ENCODE measurements around the gene MXD1. TPM values are rescaled to one million over a fixed set of nuclear protein-coding genes. Genes with fewer than 3 reads are reported as not detected.

Gene MXD1
- total RNA-seq, 1 donor from 2014 or later = 3.5 TPM

- no peak for DNase-seq
- no peak overlapping the region for H3K4me3 ChIP-seq
- peaks cover 7% of the 10 kb centered on the region for H3K4me1 ChIP-seq
- TF ChIP-seq, protein P1, sequence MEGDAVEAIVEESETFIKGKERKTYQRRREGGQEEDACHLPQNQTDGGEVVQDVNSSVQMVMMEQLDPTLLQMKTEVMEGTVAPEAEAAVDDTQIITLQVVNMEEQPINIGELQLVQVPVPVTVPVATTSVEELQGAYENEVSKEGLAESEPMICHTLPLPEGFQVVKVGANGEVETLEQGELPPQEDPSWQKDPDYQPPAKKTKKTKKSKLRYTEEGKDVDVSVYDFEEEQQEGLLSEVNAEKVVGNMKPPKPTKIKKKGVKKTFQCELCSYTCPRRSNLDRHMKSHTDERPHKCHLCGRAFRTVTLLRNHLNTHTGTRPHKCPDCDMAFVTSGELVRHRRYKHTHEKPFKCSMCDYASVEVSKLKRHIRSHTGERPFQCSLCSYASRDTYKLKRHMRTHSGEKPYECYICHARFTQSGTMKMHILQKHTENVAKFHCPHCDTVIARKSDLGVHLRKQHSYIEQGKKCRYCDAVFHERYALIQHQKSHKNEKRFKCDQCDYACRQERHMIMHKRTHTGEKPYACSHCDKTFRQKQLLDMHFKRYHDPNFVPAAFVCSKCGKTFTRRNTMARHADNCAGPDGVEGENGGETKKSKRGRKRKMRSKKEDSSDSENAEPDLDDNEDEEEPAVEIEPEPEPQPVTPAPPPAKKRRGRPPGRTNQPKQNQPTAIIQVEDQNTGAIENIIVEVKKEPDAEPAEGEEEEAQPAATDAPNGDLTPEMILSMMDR (IDR thresholded peaks at IDR 0.05; ENCODE audit: borderline replicate concordance) = no peak
- H3K9me3 ChIP-seq (replicated peaks) = no peaks in the 10 kb centered on the region
- H3K27ac ChIP-seq (replicated peaks) = no peak overlapping the region
- peaks cover 20% of the 10 kb centered on the region for H3K36me3 ChIP-seq
- H3K27me3 ChIP-seq (ENCODE audit: low read depth) = no peaks in the 10 kb centered on the region
- intact Hi-C loops (cut with micrococcal nuclease) = no loop called here
Measured at GRCh38 chr2:69926849-69927515, 12.1 kb downstream of the MXD1 start.

DNA sequence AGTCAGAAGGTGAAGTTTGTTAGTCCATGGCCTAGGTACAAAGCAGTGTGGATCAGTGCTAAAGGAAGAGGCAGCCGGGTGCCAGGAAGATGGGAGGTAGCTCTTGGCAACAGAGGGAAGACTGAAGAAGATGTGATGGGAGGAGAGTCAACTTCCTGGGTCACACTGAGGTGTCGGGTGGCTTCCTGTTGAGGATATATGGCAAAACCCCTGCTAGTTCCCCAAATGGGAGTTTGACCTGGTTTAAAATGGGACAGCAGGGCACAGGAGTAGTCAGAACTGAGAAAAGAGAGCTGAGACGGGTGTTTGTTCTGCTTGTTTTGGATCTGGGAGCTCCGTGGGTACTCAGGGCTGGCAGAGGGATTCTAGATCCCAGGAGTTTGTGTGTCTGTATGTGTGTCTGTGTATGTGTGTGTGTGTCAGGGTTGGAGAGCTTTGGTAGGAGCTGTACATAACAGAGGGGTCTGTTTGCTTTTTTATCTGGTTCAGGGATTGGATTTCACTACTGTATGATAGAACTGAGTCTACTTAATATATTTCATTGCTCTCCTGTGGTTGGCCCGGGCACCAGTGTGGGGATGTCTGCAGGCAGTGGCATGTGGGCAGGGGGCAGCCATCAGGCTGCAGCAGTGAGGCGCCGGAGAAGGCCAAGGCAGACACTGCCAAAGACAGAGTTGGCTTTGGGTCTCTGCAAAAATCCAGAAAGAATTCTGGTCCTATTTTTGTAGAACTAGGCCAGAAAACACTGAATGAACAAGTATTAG lies 17.1 kb downstream of the MXD1 start:
- Histone ChIP-seq H3K9me3 (replicated peaks) (no peaks in the 10 kb centered on the region), H3K4me3 (no peak overlapping the region), H3K36me3 (peaks cover 22% of the 10 kb centered on the region), H3K27me3 (ENCODE audit: low read depth) (no peaks in the 10 kb centered on the region), H3K4me1 (peaks cover 18% of the 10 kb centered on the region), H3K27ac (replicated peaks) (no peak overlapping the region)
- DNase-seq = no peak
- TF ChIP-seq, protein P1 (IDR thresholded peaks at IDR 0.05; ENCODE audit: borderline replicate concordance) = no peak
- intact Hi-C loops (cut with micrococcal nuclease) = no loop called here

GRCh38 chr2:69932596-69932922 lies 17.6 kb downstream of the MXD1 start:
- peaks cover 18% of the 10 kb centered on the region for H3K4me1 ChIP-seq
- intact Hi-C loops (cut with micrococcal nuclease) = no loop called here

GRCh38 chr2:69933254-69933828 lies 18.4 kb downstream of the MXD1 start:
- peak overlapping the region; percentile 28 for H3K27ac ChIP-seq (replicated peaks)
- H3K36me3 ChIP-seq = peaks cover 32% of the 10 kb centered on the region
- no peak overlapping the region for H3K4me3 ChIP-seq
- DNase-seq = no peak
- intact Hi-C loops (cut with micrococcal nuclease) = no loop called here
- H3K4me1 ChIP-seq = peaks cover 18% of the 10 kb centered on the region
- no peaks in the 10 kb centered on the region for H3K9me3 ChIP-seq (replicated peaks)
- TF ChIP-seq, protein P1 (IDR thresholded peaks at IDR 0.05; ENCODE audit: borderline replicate concordance) = no peak
- no peaks in the 10 kb centered on the region for H3K27me3 ChIP-seq (ENCODE audit: low read depth)

More at GRCh38 chr2:69932596-69932922, 17.6 kb downstream of the MXD1 start:
- TF ChIP-seq, protein P1 (IDR thresholded peaks at IDR 0.05; ENCODE audit: borderline replicate concordance) = no peak
- Histone ChIP-seq H3K9me3 (replicated peaks) (no peaks in the 10 kb centered on the region), H3K4me3 (no peak overlapping the region), H3K27ac (replicated peaks) (no peak overlapping the region), H3K27me3 (ENCODE audit: low read depth) (no peaks in the 10 kb centered on the region), H3K36me3 (peaks cover 28% of the 10 kb centered on the region)
- no peak for DNase-seq

- H3K4me3 ChIP-seq = no peak overlapping the region
- DNase-seq = no peak
- intact Hi-C loops (cut with micrococcal nuclease) = no loop called here
- H3K9me3 ChIP-seq (replicated peaks) = no peaks in the 10 kb centered on the region
- H3K27me3 ChIP-seq (ENCODE audit: low read depth) = no peaks in the 10 kb centered on the region
- H3K4me1 ChIP-seq = peaks cover 18% of the 10 kb centered on the region
- TF ChIP-seq, protein P1 (IDR thresholded peaks at IDR 0.05; ENCODE audit: borderline replicate concordance) = no peak
- peak overlapping the region; percentile 28 for H3K27ac ChIP-seq (replicated peaks)
- peaks cover 38% of the 10 kb centered on the region for H3K36me3 ChIP-seq
Measured at GRCh38 chr2:69933839-69934613, 19.1 kb downstream of the MXD1 start.
